Activated CD8-positive, alpha-beta T cell treated with anti-CD3 and anti-CD28 coated beads, Interleukin-2, amount 10 ng/mL, durations not matched to agents 7 days and 5 days (primary cell): ENCODE data around the gene CLSTN1. TPM values are rescaled to one million over a fixed set of nuclear protein-coding genes. Genes with fewer than 3 reads are reported as not detected.
"Not testable (repeated sequence)": the region's sequence is repeated elsewhere in the genome, so short reads cannot be mapped to it uniquely, and the experiment has no call there.

Experiments
- ATAC-seq: fragments of 150-1000 bp; cut with Tn5 transposase; one replicate; pipeline ENCODE4 v1.10.0; 2021; ENCODE audit warnings: moderate library complexity
- CTCF ChIA-PET: fragments of 350-600 bp; sonication (Branson Sonifier 250); formaldehyde crosslinking; loops from one replicate; lab custom pipeline; 2021; ENCODE audit warnings: antibody characterized with exemption; lab: Charles Lee
- POLR2A ChIA-PET: fragments of 350-600 bp; sonication (Branson Sonifier 250); formaldehyde crosslinking; loops from one replicate; lab custom pipeline; 2021; ENCODE audit warnings: antibody characterized with exemption; lab: Charles Lee
- DNase-seq: peaks from one replicate; pipeline ENCODE4 v3.0.0-alpha.2; 2020
- H3K27ac Mint-ChIP-seq: one replicate; pipeline ENCODE4 v1.8.0; 2021; ENCODE audit warnings: mild to moderate bottlenecking, mixed read lengths
- H3K27me3 Mint-ChIP-seq: one replicate; pipeline ENCODE4 v1.8.0; 2021; ENCODE audit warnings: low read depth, mixed read lengths
- H3K36me3 Mint-ChIP-seq: one replicate; pipeline ENCODE4 v1.8.0; 2021; ENCODE audit warnings: low read depth, mixed read lengths
- H3K4me1 Mint-ChIP-seq: one replicate; pipeline ENCODE4 v1.8.0; 2021; ENCODE audit warnings: low read depth, mixed read lengths
- H3K4me3 Mint-ChIP-seq: one replicate; pipeline ENCODE4 v1.8.0; 2021; ENCODE audit warnings: mild to moderate bottlenecking, mixed read lengths
- H3K9me3 Mint-ChIP-seq: one replicate; pipeline ENCODE4 v1.8.0; 2022; ENCODE audit warnings: mixed read lengths; ENCODE audit not compliant: insufficient read depth
- total RNA-seq, 2 experiments: library from RNA; stranded (reverse); gene quantifications; one replicate each; pipeline ENCODE4 v1.2.3, GENCODE V29; 2021

The CLSTN1 gene
- total RNA-seq, 2 experiments from 2014 or later = 91.1 to 96.8 TPM

- no peak for ATAC-seq
Observed at GRCh38 chr1:9793291-9793690, 30.5 kb downstream of the CLSTN1 start.

GRCh38 chr1:9792156-9793042 is 31.4 kb downstream of the CLSTN1 start:
- no peaks in the 10 kb centered on the region for H3K27me3 Mint-ChIP-seq
- no peaks in the 10 kb centered on the region for H3K9me3 Mint-ChIP-seq
- CTCF ChIA-PET = interaction anchor here (1.1 to 2.3 kb wide), 4 partner anchors 8 to 165 kb away, joined by 3 to 13 read pairs (median 4); no protein-coding TSS in a partner anchor
- peaks cover 27% of the 10 kb centered on the region for H3K36me3 Mint-ChIP-seq
- H3K4me1 Mint-ChIP-seq = peaks cover 47% of the 10 kb centered on the region
- no peak overlapping the region for H3K27ac Mint-ChIP-seq
- no peak overlapping the region for H3K4me3 Mint-ChIP-seq
- no peak for DNase-seq
- POLR2A ChIA-PET = no interaction called here
- ATAC-seq = no peak

More at GRCh38 chr1:9793291-9793690, 30.5 kb downstream of the CLSTN1 start:
- peaks cover 28% of the 10 kb centered on the region for H3K36me3 Mint-ChIP-seq
- no peaks in the 10 kb centered on the region for H3K27me3 Mint-ChIP-seq
- no peaks in the 10 kb centered on the region for H3K9me3 Mint-ChIP-seq
- H3K4me3 Mint-ChIP-seq = no peak overlapping the region
- peaks cover 47% of the 10 kb centered on the region for H3K4me1 Mint-ChIP-seq
- H3K27ac Mint-ChIP-seq = no peak overlapping the region
- DNase-seq = no peak
- ChIA-PET POLR2A (interaction anchor here (0.8 kb wide), 1 partner anchor 24 kb away, joined by 3 read pairs; no protein-coding TSS in a partner anchor), CTCF (interaction anchor here (0.5 to 2.3 kb wide), 3 partner anchors 9 to 198 kb away, joined by 3 to 13 read pairs (median 3); no protein-coding TSS in a partner anchor)

DNA sequence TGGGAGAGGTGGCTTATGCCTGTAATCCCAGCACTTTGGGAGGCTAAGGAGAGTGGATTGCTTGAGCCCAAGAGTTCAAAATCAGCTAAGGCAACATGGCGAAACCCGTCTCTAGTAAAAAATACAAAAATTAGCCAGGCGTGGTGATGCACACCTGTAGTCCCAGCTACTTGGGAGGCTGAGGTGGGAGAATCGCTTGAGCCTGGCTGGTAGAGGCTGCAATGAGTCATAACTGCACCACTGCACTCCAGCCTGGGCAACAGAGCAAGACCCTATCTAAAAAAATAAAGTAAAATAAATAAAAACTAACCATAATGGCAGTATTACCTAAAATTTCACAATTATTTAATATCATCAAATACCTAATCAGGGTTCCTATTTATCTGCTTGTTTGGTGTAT is 34.1 kb downstream of the CLSTN1 start:
- Mint-ChIP-seq H3K36me3 (peaks cover 21% of the 10 kb centered on the region), H3K4me1 (peaks cover 57% of the 10 kb centered on the region)
- H3K9me3 Mint-ChIP-seq, DNase-seq, POLR2A ChIA-PET, H3K27me3 Mint-ChIP-seq, H3K27ac Mint-ChIP-seq, ATAC-seq, H3K4me3 Mint-ChIP-seq: not testable (repeated sequence)
- CTCF ChIA-PET = interaction anchor here (1.0 kb wide), 1 partner anchor 10 kb away, joined by 5 read pairs; no protein-coding TSS in a partner anchor

DNA sequence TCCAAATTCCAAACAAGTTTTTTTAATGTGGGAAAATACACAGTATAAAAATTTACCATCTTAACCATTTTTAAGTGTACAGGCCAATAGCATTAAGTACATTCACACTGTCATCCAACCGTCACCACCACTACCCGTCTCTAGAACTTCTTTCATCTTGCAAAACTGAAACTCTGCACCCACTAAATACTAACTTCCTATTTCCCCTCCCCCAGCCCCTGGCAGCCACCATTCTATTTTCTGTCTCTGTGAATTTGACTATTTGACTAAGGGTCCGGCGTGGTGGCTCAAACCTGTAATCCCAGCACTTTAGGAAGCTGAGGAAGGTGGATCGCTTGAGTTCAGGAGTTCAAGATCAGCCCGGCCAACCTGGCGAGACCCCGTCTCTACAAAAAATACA is 36.1 kb downstream of the CLSTN1 start:
- peaks cover 51% of the 10 kb centered on the region for H3K4me1 Mint-ChIP-seq
- DNase-seq (peak; percentile 82), ATAC-seq (peak; percentile 95)
- ChIA-PET CTCF (interaction anchor here (3.6 to 5.6 kb wide), 3 partner anchors 12 to 78 kb away, joined by 23 to 264 read pairs (median 29); no protein-coding TSS in a partner anchor), POLR2A (interaction anchor here (1.3 to 1.5 kb wide), 2 partner anchors 12 to 15 kb away, joined by 3 to 4 read pairs; no protein-coding TSS in a partner anchor)
- peak overlapping the region; percentile 85 for H3K27ac Mint-ChIP-seq
- peak overlapping the region; percentile 63 for H3K4me3 Mint-ChIP-seq
- H3K36me3 Mint-ChIP-seq = peaks cover 21% of the 10 kb centered on the region
- no peaks in the 10 kb centered on the region for H3K27me3 Mint-ChIP-seq
- no peaks in the 10 kb centered on the region for H3K9me3 Mint-ChIP-seq

- H3K4me1 Mint-ChIP-seq = peaks cover 52% of the 10 kb centered on the region
- H3K27ac Mint-ChIP-seq = peak overlapping the region; percentile 2
Observed at GRCh38 chr1:9785406-9785805, 38.4 kb downstream of the CLSTN1 start.

DNA sequence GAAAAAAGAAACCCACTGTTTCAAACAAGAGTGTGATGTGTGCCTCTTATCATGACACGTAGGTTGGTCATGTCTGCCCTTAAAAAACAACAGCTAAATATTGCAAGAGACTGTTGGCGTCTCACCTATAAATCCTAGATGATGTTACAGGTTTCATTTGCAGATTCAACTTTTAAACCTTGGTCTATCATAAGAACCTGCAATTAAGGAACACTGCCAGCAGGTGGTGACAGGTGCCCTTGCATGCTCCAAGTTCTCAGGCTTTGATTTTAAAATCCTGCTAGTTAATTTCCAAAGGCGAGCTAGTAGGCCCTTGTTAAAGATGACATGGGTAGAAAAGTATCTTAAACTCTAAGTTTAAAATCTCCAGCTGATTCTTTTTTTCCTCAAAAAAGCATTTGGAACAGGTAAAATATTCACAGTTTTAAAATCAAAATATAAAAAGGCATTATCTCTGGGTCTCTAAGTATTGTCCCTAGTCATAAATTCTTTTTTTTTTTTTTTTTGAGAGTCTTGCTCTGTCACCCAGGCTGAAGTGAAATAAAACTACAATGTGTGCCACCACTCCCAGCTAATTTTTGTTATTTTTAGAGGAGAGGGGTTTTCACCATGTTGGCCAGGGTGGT is 39.1 kb downstream of the CLSTN1 start:
- ATAC-seq = peak; percentile 53
- H3K27ac Mint-ChIP-seq = no peak overlapping the region
- peaks cover 47% of the 10 kb centered on the region for H3K4me1 Mint-ChIP-seq
- H3K4me3 Mint-ChIP-seq = no peak overlapping the region
- ChIA-PET CTCF (interaction anchor here (0.6 to 5.6 kb wide), 46 partner anchors 9 to 200 kb away, joined by 3 to 264 read pairs (median 4); partner anchors contain the start of genes LZIC and NMNAT1), POLR2A (interaction anchor here (0.6 kb wide), 1 partner anchor 24 kb away, joined by 3 read pairs; no protein-coding TSS in a partner anchor)
- no peaks in the 10 kb centered on the region for H3K9me3 Mint-ChIP-seq
- DNase-seq = peak; percentile 83
- peaks cover 13% of the 10 kb centered on the region for H3K36me3 Mint-ChIP-seq
- H3K27me3 Mint-ChIP-seq = no peaks in the 10 kb centered on the region

More at GRCh38 chr1:9785406-9785805, 38.4 kb downstream of the CLSTN1 start:
- Mint-ChIP-seq H3K27me3 (no peaks in the 10 kb centered on the region), H3K36me3 (peaks cover 18% of the 10 kb centered on the region), H3K9me3 (no peaks in the 10 kb centered on the region), H3K4me3 (no peak overlapping the region)
- ChIA-PET CTCF (interaction anchor here (0.8 to 5.6 kb wide), 14 partner anchors 12 to 158 kb away, joined by 3 to 264 read pairs (median 8); partner anchors contain the start of genes LZIC and NMNAT1), POLR2A (interaction anchor here (0.6 kb wide), 1 partner anchor 25 kb away, joined by 3 read pairs; no protein-coding TSS in a partner anchor)
- ATAC-seq (no peak), DNase-seq (no peak)

- no peak for DNase-seq
- Mint-ChIP-seq H3K4me1 (peaks cover 35% of the 10 kb centered on the region), H3K9me3 (no peaks in the 10 kb centered on the region), H3K36me3 (peaks cover 6% of the 10 kb centered on the region), H3K27me3 (no peaks in the 10 kb centered on the region), H3K4me3 (no peak overlapping the region), H3K27ac (no peak overlapping the region)
- POLR2A ChIA-PET = interaction anchor here (0.9 kb wide), 1 partner anchor 66 kb away, joined by 3 read pairs; no protein-coding TSS in a partner anchor
- CTCF ChIA-PET = interaction anchor here (2.2 to 4.5 kb wide), 2 partner anchors 19 to 92 kb away, joined by 12 to 23 read pairs; no protein-coding TSS in a partner anchor
- no peak for ATAC-seq
Observed at GRCh38 chr1:9782897-9783296, 40.9 kb downstream of the CLSTN1 start.

GRCh38 chr1:9782116-9782751 is 41.5 kb downstream of the CLSTN1 start:
- Mint-ChIP-seq H3K4me1 (peaks cover 28% of the 10 kb centered on the region), H3K27ac (no peak overlapping the region), H3K4me3 (no peak overlapping the region), H3K27me3 (no peaks in the 10 kb centered on the region), H3K9me3 (no peaks in the 10 kb centered on the region), H3K36me3 (peaks cover 2% of the 10 kb centered on the region)
- ATAC-seq = no peak
- no peak for DNase-seq
- CTCF ChIA-PET = interaction anchor here (0.9 to 2.2 kb wide), 7 partner anchors 18 to 100 kb away, joined by 3 to 12 read pairs (median 3); no protein-coding TSS in a partner anchor
- POLR2A ChIA-PET = interaction anchor here (0.9 kb wide), 1 partner anchor 65 kb away, joined by 3 read pairs; no protein-coding TSS in a partner anchor

DNA sequence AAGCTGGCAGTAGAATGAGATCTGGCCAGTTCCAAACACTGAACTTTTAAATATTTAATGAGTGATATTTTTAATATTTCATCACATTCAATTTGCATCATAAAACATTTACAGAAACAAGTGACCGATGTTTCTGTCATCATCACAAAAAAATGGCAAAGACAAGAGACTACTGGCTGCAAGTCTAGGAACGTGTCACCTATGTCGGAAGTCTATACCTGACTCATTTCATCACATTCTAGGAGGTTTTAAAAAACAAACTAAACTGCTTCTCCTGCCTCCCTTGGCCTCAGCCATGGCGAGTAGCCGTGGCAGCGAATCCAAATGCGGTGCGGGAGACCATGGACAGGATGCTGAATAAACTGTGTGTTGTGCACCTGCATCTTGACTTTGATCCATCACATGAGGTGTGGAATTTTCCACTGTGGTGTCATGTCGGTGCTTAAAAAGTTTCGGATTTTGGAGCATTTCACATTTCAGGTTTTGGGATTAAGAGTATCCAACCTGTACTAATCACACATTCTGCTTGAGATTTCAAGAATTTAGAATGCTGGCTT is 43.1 kb downstream of the CLSTN1 start:
- Mint-ChIP-seq H3K27me3 (no peaks in the 10 kb centered on the region), H3K27ac (no peak overlapping the region), H3K9me3 (no peaks in the 10 kb centered on the region), H3K4me3 (no peak overlapping the region), H3K4me1 (peaks cover 15% of the 10 kb centered on the region), H3K36me3 (peaks cover 5% of the 10 kb centered on the region)
- DNase-seq = no peak
- ATAC-seq = no peak
- ChIA-PET POLR2A (no interaction called here), CTCF (interaction anchor here (1.3 to 2.2 kb wide), 2 partner anchors 19 to 95 kb away, joined by 3 to 12 read pairs; no protein-coding TSS in a partner anchor)

DNA sequence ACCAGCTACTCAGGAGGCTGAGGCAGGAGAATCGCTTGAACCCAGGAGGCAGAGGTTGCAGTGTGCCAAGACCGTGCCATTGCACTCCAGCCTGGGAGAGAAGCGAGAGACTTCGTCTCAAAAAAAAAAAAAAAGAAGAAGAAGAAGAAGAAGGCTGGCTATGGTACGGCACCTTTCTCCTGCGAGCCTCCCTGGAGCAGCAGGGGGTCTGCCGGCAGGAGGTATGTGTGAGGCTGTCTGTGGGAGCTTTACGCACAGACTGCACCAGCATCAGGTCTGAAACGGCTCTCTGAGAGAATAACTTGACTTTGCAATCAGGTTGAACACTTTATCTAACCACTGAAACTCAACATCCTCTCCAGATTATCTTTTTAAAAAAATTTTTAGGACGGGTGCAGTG is 44.9 kb downstream of the CLSTN1 start:
- CTCF ChIA-PET = no interaction called here
- no peak for ATAC-seq
- POLR2A ChIA-PET = interaction anchor here (0.6 to 1.2 kb wide), 3 partner anchors 9 to 127 kb away, joined by 3 to 5 read pairs (median 4); no protein-coding TSS in a partner anchor
- no peaks in the 10 kb centered on the region for H3K9me3 Mint-ChIP-seq
- no peak for DNase-seq
- peaks cover 8% of the 10 kb centered on the region for H3K36me3 Mint-ChIP-seq
- no peaks in the 10 kb centered on the region for H3K27me3 Mint-ChIP-seq
- H3K4me1 Mint-ChIP-seq = peaks cover 5% of the 10 kb centered on the region
- H3K27ac Mint-ChIP-seq = no peak overlapping the region
- no peak overlapping the region for H3K4me3 Mint-ChIP-seq
